Measurements from ENCODE around the gene IL5RA.

Gene IL5RA

GRCh38 chr3:3107181-3107580 is 3.0 kb downstream of the IL5RA start:
- no peak for DNase-seq

GRCh38 chr3:3105815-3106214 is 4.4 kb downstream of the IL5RA start:
- no peak for DNase-seq

GRCh38 chr3:3105246-3105645 is 4.9 kb downstream of the IL5RA start:
- no peak for DNase-seq

- no peak for DNase-seq
Measured at GRCh38 chr3:3102751-3103150, 7.4 kb downstream of the IL5RA start.

- no peak for DNase-seq
Measured at GRCh38 chr3:3101660-3102458, 8.3 kb downstream of the IL5RA start.

- DNase-seq, result no peak
Measured at GRCh38 chr3:3097958-3098357, 12.2 kb downstream of the IL5RA start.

GRCh38 chr3:3089017-3089416 is 21.2 kb downstream of the IL5RA start:
- no peak for DNase-seq

GRCh38 chr3:3087716-3088465 is 22.3 kb downstream of the IL5RA start:
- no peak for DNase-seq

GRCh38 chr3:3087279-3087678 is 22.9 kb downstream of the IL5RA start:
- DNase-seq, result no peak

- no peak for DNase-seq
Measured at GRCh38 chr3:3086239-3086638, 23.9 kb downstream of the IL5RA start.

- no peak for DNase-seq
Measured at GRCh38 chr3:3085782-3086181, 24.4 kb downstream of the IL5RA start.

GRCh38 chr3:3084890-3085289 is 25.3 kb downstream of the IL5RA start:
- DNase-seq, result no peak

- DNase-seq, result no peak
Measured at GRCh38 chr3:3082234-3082924, 27.8 kb downstream of the IL5RA start.

GRCh38 chr3:3081381-3082233 is 28.6 kb downstream of the IL5RA start:
- peak; percentile 40 for DNase-seq

GRCh38 chr3:3080309-3080708 is 29.9 kb downstream of the IL5RA start:
- DNase-seq, result no peak

- no peak for DNase-seq
Measured at GRCh38 chr3:3074551-3075257, 35.5 kb downstream of the IL5RA start.

- no peak for DNase-seq
Measured at GRCh38 chr3:3071136-3071535, 39.0 kb downstream of the IL5RA start.

GRCh38 chr3:3069723-3070122 is 40.5 kb downstream of the IL5RA start:
- no peak for DNase-seq

GRCh38 chr3:3068358-3068881 is 41.8 kb downstream of the IL5RA start:
- no peak for DNase-seq

GRCh38 chr3:3066910-3067309 is 43.3 kb downstream of the IL5RA start:
- no peak for DNase-seq

GRCh38 chr3:3066378-3066777 is 43.8 kb downstream of the IL5RA start:
- no peak for DNase-seq

GRCh38 chr3:3065876-3066275 is 44.3 kb downstream of the IL5RA start:
- no peak for DNase-seq
